Esophagus muscularis mucosa (tissue), 4 donors: ENCODE data around the gene SPON2. TPM values are rescaled to one million over a fixed set of nuclear protein-coding genes. Genes with fewer than 3 reads are reported as not detected.

Experiments
- DNase-seq: peaks from one replicate; pipeline ENCODE4 v3.0.0-alpha.2; 2017; ENCODE audit errors: extremely low spot score
- H3K27ac ChIP-seq, 4 donors: fragments of 200-600 bp; sonication (generic); replicated peaks in 1 of 4; 1 replicate in 3 of 4; 2 replicates in 1 of 4; pipeline ENCODE4 v1.5.1; 2016 to 2019; ENCODE audit warnings: mild to moderate bottlenecking in 1 of 4
- H3K27me3 ChIP-seq, 4 donors: fragments of 200-600 bp; sonication (generic); one replicate each; pipeline versions ENCODE4 v1.5.1 to v1.6.0; 2016 to 2019
- H3K36me3 ChIP-seq, 4 donors: fragments of 200-600 bp; sonication (generic); one replicate each; pipeline ENCODE4 v1.5.1; 2016 to 2019
- H3K4me1 ChIP-seq, 4 donors: fragments of 200-600 bp; sonication (generic); one replicate each; pipeline ENCODE4 v1.5.1; 2016 to 2019
- H3K4me3 ChIP-seq, 4 donors: fragments of 200-600 bp; sonication (generic); 1 replicate in 2 of 4; 2 replicates in 2 of 4; pipeline ENCODE4 v1.5.1; 2016 to 2019; ENCODE audit warnings: mild to moderate bottlenecking in 4 of 4, moderate library complexity in 1 of 4
- H3K9me3 ChIP-seq, 4 donors: fragments of 200-600 bp; sonication (generic); 1 replicate in 3 of 4; 2 replicates in 1 of 4; pipeline ENCODE4 v1.5.1; 2016 to 2019
- EP300 ChIP-seq: sonication (generic); formaldehyde crosslinking; IDR thresholded peaks from one replicate; pipeline ENCODE4 v1.6.1; 2017; ENCODE audit warnings: antibody characterized with exemption
- POLR2A ChIP-seq: fragments of 450-650 bp; IDR thresholded peaks from one replicate; pipeline ENCODE4 v1.6.1; 2017; ENCODE audit warnings: antibody characterized with exemption, moderate library complexity, mild to moderate bottlenecking, low read depth
- POLR2AphosphoS5 ChIP-seq, 2 donors: sonication (generic); formaldehyde crosslinking; IDR thresholded peaks; one replicate each; pipeline ENCODE4 v1.6.1; 2017; ENCODE audit warnings: antibody characterized with exemption in 2 of 2
- WGBS: methylation state at CpG from one replicate; pipeline ENCODE4 v1.1.5; 2018; 5-methylcytosine and 5-hydroxymethylcytosine counted together
- intact Hi-C: fragments of 100-400 bp; cut with DNase I; formaldehyde crosslinking; loops from one replicate; pipeline ENCODE4 v1.15.1; 2023
- total RNA-seq, 4 donors: library from RNA; depleted of rRNA; stranded (reverse); fragments of >200 nt; gene quantifications; one replicate each; pipeline versions ENCODE4 v1.1.0 to v1.2.1, GENCODE V29; 2016
- TF ChIP-seq, protein P1 (sequence below), 3 experiments: fragments of 200-600 bp in 2 of 3; fragments of 450-650 bp in 1 of 3; sonication (generic) in 2 of 3; IDR thresholded peaks; one replicate each; pipeline ENCODE4 v1.5.1; 2017 to 2019; ENCODE audit warnings: antibody characterized with exemption in 3 of 3, mild to moderate bottlenecking in 2 of 3, moderate library complexity in 1 of 3

Gene SPON2
- total RNA-seq, 4 donors from 2014 or later: 21.3 to 72.9 (median 58.3) TPM

- Histone ChIP-seq H3K4me3 (no peak overlapping the region), H3K27me3 (no peaks in the 10 kb centered on the region), H3K9me3 (no peaks in the 10 kb centered on the region), H3K36me3 (peaks cover 17 to 90% (median 65%) of the 10 kb centered on the region in 4 donors), H3K27ac (no peak overlapping the region), H3K4me1 (peaks cover 39 to 94% (median 80%) of the 10 kb centered on the region in 4 donors)
- intact Hi-C loops: no loop called here
- TF ChIP-seq POLR2A: no peak
- TF ChIP-seq EP300: no peak
- TF ChIP-seq POLR2AphosphoS5 (IDR thresholded peaks at IDR 0.05): no peak
- DNase-seq: no peak
- WGBS: 84% methylated on average over 27 of the region's 31 CpGs
Observed at GRCh38 chr4:1215141-1216075, 43.0 kb upstream of the SPON2 start.

DNA sequence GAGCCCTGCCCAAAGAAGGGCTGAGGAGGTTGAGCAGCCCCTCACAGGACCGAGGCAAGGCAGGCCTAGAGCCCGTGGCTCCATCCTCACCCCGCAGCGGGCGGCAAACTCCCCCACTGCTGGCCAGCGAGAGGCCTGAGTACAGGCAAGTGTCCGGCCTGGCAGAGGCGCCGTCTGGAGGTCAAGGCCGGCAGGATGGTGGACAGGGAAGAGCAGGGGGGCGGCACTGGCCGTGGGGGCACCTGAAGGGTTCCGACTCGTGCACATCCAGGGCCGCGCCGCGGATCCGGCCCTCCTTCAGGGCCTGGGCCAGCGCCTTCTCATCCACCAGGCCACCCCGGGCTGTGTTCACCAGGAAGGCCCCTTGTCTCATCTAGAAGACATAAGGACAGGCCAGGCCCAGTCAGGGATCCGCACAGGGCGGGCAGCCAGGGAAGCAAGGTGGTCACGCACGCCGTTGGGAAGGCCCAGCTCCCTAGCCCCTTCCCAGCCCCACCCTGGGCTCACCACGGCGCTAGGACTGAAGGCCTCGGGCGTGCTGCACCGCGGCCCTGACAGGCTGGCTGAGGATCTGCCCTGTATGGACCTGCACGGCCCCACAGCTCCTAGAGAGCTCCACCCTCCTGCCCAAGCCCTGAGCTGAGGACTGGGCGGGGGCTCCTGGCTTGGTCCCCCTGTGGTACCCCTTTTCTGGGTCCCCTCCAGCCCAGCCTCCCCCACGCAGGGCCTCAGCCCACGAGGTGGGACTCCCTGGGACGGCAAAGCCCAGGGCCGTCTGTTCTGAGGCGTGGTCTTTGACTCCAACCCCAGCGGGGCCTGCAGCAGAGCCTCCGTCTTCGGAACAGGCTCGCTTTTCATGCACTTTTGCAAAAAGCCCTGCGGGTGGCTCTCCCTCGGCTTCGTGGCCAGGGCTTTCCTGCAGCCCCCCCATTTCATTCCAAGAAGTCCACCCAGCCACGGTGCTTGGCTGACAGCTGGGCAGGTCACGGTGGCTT, 42.0 kb upstream of the SPON2 start:
- TF ChIP-seq POLR2AphosphoS5 (IDR thresholded peaks at IDR 0.05): no peak
- TF ChIP-seq, protein P1, sequence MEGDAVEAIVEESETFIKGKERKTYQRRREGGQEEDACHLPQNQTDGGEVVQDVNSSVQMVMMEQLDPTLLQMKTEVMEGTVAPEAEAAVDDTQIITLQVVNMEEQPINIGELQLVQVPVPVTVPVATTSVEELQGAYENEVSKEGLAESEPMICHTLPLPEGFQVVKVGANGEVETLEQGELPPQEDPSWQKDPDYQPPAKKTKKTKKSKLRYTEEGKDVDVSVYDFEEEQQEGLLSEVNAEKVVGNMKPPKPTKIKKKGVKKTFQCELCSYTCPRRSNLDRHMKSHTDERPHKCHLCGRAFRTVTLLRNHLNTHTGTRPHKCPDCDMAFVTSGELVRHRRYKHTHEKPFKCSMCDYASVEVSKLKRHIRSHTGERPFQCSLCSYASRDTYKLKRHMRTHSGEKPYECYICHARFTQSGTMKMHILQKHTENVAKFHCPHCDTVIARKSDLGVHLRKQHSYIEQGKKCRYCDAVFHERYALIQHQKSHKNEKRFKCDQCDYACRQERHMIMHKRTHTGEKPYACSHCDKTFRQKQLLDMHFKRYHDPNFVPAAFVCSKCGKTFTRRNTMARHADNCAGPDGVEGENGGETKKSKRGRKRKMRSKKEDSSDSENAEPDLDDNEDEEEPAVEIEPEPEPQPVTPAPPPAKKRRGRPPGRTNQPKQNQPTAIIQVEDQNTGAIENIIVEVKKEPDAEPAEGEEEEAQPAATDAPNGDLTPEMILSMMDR (IDR thresholded peaks at IDR 0.05): no peak
- no peak for TF ChIP-seq POLR2A
- TF ChIP-seq EP300: no peak
- H3K9me3 ChIP-seq: no peaks in the 10 kb centered on the region
- H3K4me3 ChIP-seq: no peak overlapping the region
- H3K36me3 ChIP-seq: peaks cover 17 to 83% (median 64%) of the 10 kb centered on the region in 4 donors
- H3K27ac ChIP-seq: no peak overlapping the region
- intact Hi-C loops: loop anchor here (5.0 kb wide), 1 partner anchor 47 kb away; no protein-coding TSS in a partner anchor
- H3K4me1 ChIP-seq: peaks cover 46 to 98% (median 86%) of the 10 kb centered on the region in 4 donors
- H3K27me3 ChIP-seq: no peaks in the 10 kb centered on the region
- DNase-seq: no peak
- WGBS: 60% methylated on average over 1 of the region's 48 CpGs

GRCh38 chr4:1213336-1213995, 41.1 kb upstream of the SPON2 start:
- WGBS: no CpG with 5 or more reads among the region's 20 CpGs
- H3K27me3 ChIP-seq: no peaks in the 10 kb centered on the region
- no peak overlapping the region for H3K27ac ChIP-seq
- peaks cover 52 to 98% (median 86%) of the 10 kb centered on the region in 4 donors for H3K4me1 ChIP-seq
- no peaks in the 10 kb centered on the region for H3K9me3 ChIP-seq
- peaks cover 17 to 74% (median 64%) of the 10 kb centered on the region in 4 donors for H3K36me3 ChIP-seq
- TF ChIP-seq POLR2AphosphoS5 (IDR thresholded peaks at IDR 0.05): no peak
- no peak for TF ChIP-seq EP300
- TF ChIP-seq, protein P1 (IDR thresholded peaks at IDR 0.05): no peak
- TF ChIP-seq POLR2A: no peak
- no peak overlapping the region for H3K4me3 ChIP-seq
- intact Hi-C loops: loop anchor here (5.0 kb wide), 1 partner anchor 46 kb away; no protein-coding TSS in a partner anchor
- DNase-seq: no peak

DNA sequence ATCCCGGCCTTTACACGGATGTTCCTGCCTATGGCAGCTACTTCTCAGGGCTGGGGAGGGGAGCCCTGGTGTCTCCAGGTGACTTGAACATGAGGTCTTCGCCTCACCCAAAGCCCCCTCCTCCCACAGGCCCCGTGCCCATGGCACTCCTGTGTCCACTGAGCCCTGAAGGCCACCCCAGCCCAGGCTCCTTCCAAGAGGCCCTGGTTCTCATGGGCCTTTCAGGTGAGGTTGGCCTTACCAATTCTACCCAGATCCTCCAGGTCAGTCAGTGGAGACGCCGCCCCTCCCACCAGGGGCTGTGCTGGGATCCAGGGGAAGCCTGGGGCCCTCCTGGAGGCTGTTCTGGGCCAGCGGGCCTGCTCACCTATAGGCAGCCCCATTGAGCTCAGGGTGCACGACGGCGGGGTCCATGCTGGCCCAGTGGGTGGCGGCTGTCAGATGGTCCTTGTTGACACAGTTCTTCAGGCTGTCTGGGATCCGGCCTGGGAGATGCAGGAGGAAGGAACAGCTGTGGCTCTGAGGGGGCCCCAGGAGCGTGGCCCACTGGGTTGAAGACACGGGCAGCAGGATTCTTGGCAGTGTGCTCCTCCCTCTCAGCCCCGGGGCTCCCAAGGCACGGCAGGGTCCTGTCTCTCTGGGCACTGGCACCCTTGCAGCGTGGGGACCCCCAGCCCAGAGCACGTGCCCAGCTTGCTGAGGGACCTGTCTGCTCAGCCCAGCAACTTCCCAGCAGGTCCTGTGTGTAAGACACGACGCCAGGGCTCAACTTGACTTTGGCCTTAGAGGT, 40.4 kb upstream of the SPON2 start:
- intact Hi-C loops: loop anchor here (5.0 kb wide), 1 partner anchor 45 kb away; no protein-coding TSS in a partner anchor
- no peak for DNase-seq

More for the DNA sequence above, 40.4 kb upstream of the SPON2 start:
- Histone ChIP-seq H3K27me3 (no peaks in the 10 kb centered on the region), H3K36me3 (peaks cover 17 to 71% (median 62%) of the 10 kb centered on the region in 4 donors), H3K4me3 (no peak overlapping the region), H3K9me3 (no peaks in the 10 kb centered on the region), H3K4me1 (peaks cover 59 to 98% (median 87%) of the 10 kb centered on the region in 4 donors), H3K27ac (peak overlapping the region; percentile 65 to 76 (median 66))
- 94% methylated on average over 10 of the region's 20 CpGs for WGBS
- no peak for TF ChIP-seq POLR2A
- TF ChIP-seq, protein P1 (IDR thresholded peaks at IDR 0.05): no peak
